ENCODE data around the gene ASB4. TPM values are rescaled to one million over a fixed set of nuclear protein-coding genes. Genes with fewer than 3 reads are reported as not detected.

Gene ASB4
- polyA plus RNA-seq, 1 experiment: 0.06 TPM

DNA sequence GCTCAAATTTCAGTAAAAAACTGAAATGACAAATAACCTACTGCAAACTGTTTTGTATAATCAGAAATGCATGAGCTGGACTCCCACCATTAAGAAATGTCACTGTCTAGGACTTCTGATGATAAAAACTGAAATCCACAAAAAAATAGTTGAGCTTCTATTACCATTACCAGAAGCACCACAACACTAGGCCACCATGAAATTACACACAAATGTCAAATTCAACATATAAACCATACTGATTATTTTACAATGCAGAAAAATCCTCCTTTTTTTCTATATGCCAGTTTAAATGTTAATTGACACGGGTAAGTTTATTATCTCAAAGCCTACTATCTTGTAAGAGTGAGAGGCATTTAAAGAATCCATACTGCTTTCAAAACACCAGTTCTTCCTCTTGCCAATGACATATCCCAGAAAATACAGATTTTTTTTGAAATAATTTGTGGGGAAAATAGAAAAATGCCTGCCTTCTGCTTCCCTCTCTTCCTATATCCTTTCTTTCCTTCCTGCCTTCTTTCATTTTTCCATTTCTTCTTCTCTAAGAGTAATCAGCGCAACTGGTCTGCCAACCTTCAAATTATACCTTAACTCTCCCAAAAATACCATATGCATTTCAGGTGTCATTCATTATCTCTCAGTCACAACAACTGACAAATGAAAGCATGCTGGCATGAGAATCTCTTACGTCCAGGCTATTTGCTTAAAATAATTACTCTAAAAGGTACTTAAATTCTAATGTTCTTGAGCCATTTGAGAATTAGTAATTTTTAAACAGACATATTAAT, 98.3 kb downstream of the ASB4 start:
- no peak overlapping the region for H3K4me3 ChIP-seq (ENCODE audit: low read depth, low read length)
- ChIA-PET POLR2A (no interaction called here), CTCF (interaction anchor here (0.8 to 1.6 kb wide), 4 partner anchors 39 to 106 kb away, joined by 3 to 6 read pairs (median 4); no protein-coding TSS in a partner anchor)
- no peaks in the 10 kb centered on the region for H3K9me3 ChIP-seq (ENCODE audit: control insufficient read depth, insufficient read depth, low read length)
- no peak for TF ChIP-seq CTCF (IDR thresholded peaks at IDR 0.05; ENCODE audit: low read depth, low read length)
- no peaks in the 10 kb centered on the region for H3K27me3 ChIP-seq (ENCODE audit: control insufficient read depth, insufficient read depth, low read length)
- DNase-seq (ENCODE audit: low read depth, low spot score): no peak
- H3K27ac ChIP-seq (ENCODE audit: low read depth, low read length): no peak overlapping the region

GRCh38 chr7:95584769-95585425, 99.2 kb downstream of the ASB4 start:
- Histone ChIP-seq H3K27me3 (ENCODE audit: control insufficient read depth, insufficient read depth, low read length) (no peaks in the 10 kb centered on the region), H3K4me3 (ENCODE audit: low read depth, low read length) (no peak overlapping the region), H3K27ac (ENCODE audit: low read depth, low read length) (no peak overlapping the region), H3K9me3 (ENCODE audit: control insufficient read depth, insufficient read depth, low read length) (no peaks in the 10 kb centered on the region)
- TF ChIP-seq CTCF (IDR thresholded peaks at IDR 0.05; ENCODE audit: low read depth, low read length): no peak
- POLR2A ChIA-PET: no interaction called here
- CTCF ChIA-PET: interaction anchor here (1.0 kb wide), 1 partner anchor 106 kb away, joined by 3 read pairs; no protein-coding TSS in a partner anchor
- DNase-seq (ENCODE audit: low read depth, low spot score): no peak

- DNase-seq (ENCODE audit: low read depth, low spot score): no peak
- H3K9me3 ChIP-seq (ENCODE audit: control insufficient read depth, insufficient read depth, low read length): no peaks in the 10 kb centered on the region
- no peak for TF ChIP-seq CTCF (IDR thresholded peaks at IDR 0.05; ENCODE audit: low read depth, low read length)
- H3K4me3 ChIP-seq (ENCODE audit: low read depth, low read length): no peak overlapping the region
- ChIA-PET CTCF (interaction anchor here (1.0 kb wide), 1 partner anchor 105 kb away, joined by 3 read pairs; no protein-coding TSS in a partner anchor), POLR2A (no interaction called here)
- H3K27me3 ChIP-seq (ENCODE audit: control insufficient read depth, insufficient read depth, low read length): no peaks in the 10 kb centered on the region
- H3K27ac ChIP-seq (ENCODE audit: low read depth, low read length): no peak overlapping the region
Observed at GRCh38 chr7:95585426-95585789, 99.7 kb downstream of the ASB4 start.

GRCh38 chr7:95586951-95587301, 101.2 kb downstream of the ASB4 start:
- CTCF ChIA-PET: interaction anchor here (1.0 to 1.6 kb wide), 3 partner anchors 42 to 110 kb away, joined by 3 to 4 read pairs (median 3); no protein-coding TSS in a partner anchor
- H3K9me3 ChIP-seq (ENCODE audit: control insufficient read depth, insufficient read depth, low read length): no peaks in the 10 kb centered on the region
- no peaks in the 10 kb centered on the region for H3K27me3 ChIP-seq (ENCODE audit: control insufficient read depth, insufficient read depth, low read length)
- POLR2A ChIA-PET: no interaction called here
- H3K27ac ChIP-seq (ENCODE audit: low read depth, low read length): no peak overlapping the region
- TF ChIP-seq CTCF (IDR thresholded peaks at IDR 0.05; ENCODE audit: low read depth, low read length): no peak
- DNase-seq (ENCODE audit: low read depth, low spot score): no peak
- H3K4me3 ChIP-seq (ENCODE audit: low read depth, low read length): no peak overlapping the region

- Histone ChIP-seq H3K4me3 (ENCODE audit: low read depth, low read length) (no peak overlapping the region), H3K9me3 (ENCODE audit: control insufficient read depth, insufficient read depth, low read length) (no peaks in the 10 kb centered on the region), H3K27me3 (ENCODE audit: control insufficient read depth, insufficient read depth, low read length) (no peaks in the 10 kb centered on the region), H3K27ac (ENCODE audit: low read depth, low read length) (no peak overlapping the region)
- CTCF ChIA-PET: no interaction called here
- no peak for TF ChIP-seq CTCF (IDR thresholded peaks at IDR 0.05; ENCODE audit: low read depth, low read length)
- no peak for DNase-seq (ENCODE audit: low read depth, low spot score)
- POLR2A ChIA-PET: no interaction called here
Observed at GRCh38 chr7:95589031-95589430, 103.3 kb downstream of the ASB4 start.
